Sigmoid colon (tissue), 7 donors: ENCODE measurements around the gene CCDC15. TPM values are rescaled to one million over a fixed set of nuclear protein-coding genes. Genes with fewer than 3 reads are reported as not detected.

Source experiments
- DNase-seq: peaks from one replicate; pipeline ENCODE4 v3.0.0-alpha.2; 2019
- H3K27ac ChIP-seq, 4 donors: fragments of 200-600 bp; sonication (generic); one replicate each; pipeline ENCODE4 v1.5.1; 2016 to 2019; ENCODE audit warnings: mild to moderate bottlenecking in 1 of 4
- H3K27me3 ChIP-seq, 3 donors: fragments of 200-600 bp; sonication (generic); one replicate each; pipeline ENCODE4 v1.5.1; 2019; ENCODE audit warnings: mild to moderate bottlenecking in 1 of 3
- H3K36me3 ChIP-seq, 4 donors: fragments of 200-600 bp; sonication (generic); one replicate each; pipeline ENCODE4 v1.5.1; 2016 to 2019
- H3K4me1 ChIP-seq, 4 donors: fragments of 200-600 bp; sonication (generic); one replicate each; pipeline ENCODE4 v1.5.1; 2017 to 2019
- H3K4me3 ChIP-seq, 4 donors: fragments of 200-600 bp; sonication (generic); one replicate each; pipeline ENCODE4 v1.5.1; 2017 to 2019; ENCODE audit warnings: mild to moderate bottlenecking in 2 of 4, moderate library complexity in 1 of 4
- H3K9me3 ChIP-seq, 4 donors: fragments of 200-600 bp in 3 of 4; sonication (generic) in 3 of 4; one replicate each; pipeline versions ENCODE4 v1.5.1 to v1.6.1; 2013 to 2019
- EP300 ChIP-seq, 4 donors: sonication (generic); formaldehyde crosslinking; IDR thresholded peaks; one replicate each; pipeline ENCODE4 v1.6.1; 2017; ENCODE audit warnings: antibody characterized with exemption in 4 of 4
- POLR2A ChIP-seq, 2 donors: fragments of 450-650 bp; IDR thresholded peaks; one replicate each; pipeline ENCODE4 v1.6.1; 2016; ENCODE audit warnings: antibody characterized with exemption in 2 of 2, mild to moderate bottlenecking in 2 of 2, moderate library complexity in 2 of 2
- POLR2AphosphoS5 ChIP-seq, 4 donors: sonication (generic); formaldehyde crosslinking; IDR thresholded peaks; one replicate each; pipeline ENCODE4 v1.6.1; 2017; ENCODE audit warnings: antibody characterized with exemption in 4 of 4
- WGBS, 2 donors: extraction: QIAGEN DNeasy Blood & Tissue Kit; methylation state at CpG; one replicate each; pipeline ENCODE4 v1.1.7; 2013; 5-methylcytosine and 5-hydroxymethylcytosine counted together
- intact Hi-C: fragments of 100-400 bp; cut with DNase I; formaldehyde crosslinking; loops from one replicate; pipeline ENCODE4 v1.15.1; 2023
- polyA plus RNA-seq, 3 donors: library from polyadenylated mRNA; stranded (reverse); fragments of 200-250 nt; gene quantifications; one replicate each; pipeline ENCODE4 v1.2.3, GENCODE V29; 2013
- total RNA-seq, 4 donors: library from RNA; depleted of rRNA; stranded (reverse); fragments of >200 nt; gene quantifications; one replicate each; pipeline ENCODE4 v1.1.0, GENCODE V29; 2016
- TF ChIP-seq, protein P1 (sequence below), 4 experiments: fragments of 450-650 bp in 3 of 4; fragments of 200-600 bp in 1 of 4; IDR thresholded peaks; one replicate each; pipeline ENCODE4 v1.5.1; 2016 to 2019; ENCODE audit warnings: antibody characterized with exemption in 4 of 4, mild to moderate bottlenecking in 3 of 4, moderate library complexity in 2 of 4
- donor health status: healthy with polysubstance abuse.
- donor health status: Bipolar disorder and iron deficiency.
- donor health status: healthy.

CCDC15 gene
- total and polyA plus RNA-seq, 7 donors, result 0.41 to 0.99 (median 0.66) TPM

DNA sequence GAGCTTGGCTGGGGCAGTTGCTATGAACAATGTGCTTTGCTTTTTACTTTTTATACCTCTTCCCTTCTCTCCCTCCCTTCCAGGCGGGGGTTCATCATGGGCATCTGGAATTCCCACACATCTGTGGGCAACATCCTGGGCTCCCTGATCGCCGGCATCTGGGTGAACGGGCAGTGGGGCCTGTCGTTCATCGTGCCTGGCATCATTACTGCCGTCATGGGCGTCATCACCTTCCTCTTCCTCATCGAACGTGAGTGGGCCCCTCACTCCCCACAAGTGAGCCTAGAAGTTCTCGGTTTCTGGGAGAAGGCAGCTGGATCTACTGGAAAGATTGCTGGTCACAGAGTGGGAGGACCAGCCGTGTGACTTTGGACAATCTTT lies 126.5 kb downstream of the CCDC15 start:
- Histone ChIP-seq H3K4me3 (no peak overlapping the region), H3K27ac (no peak overlapping the region), H3K9me3 (no peaks in the 10 kb centered on the region), H3K36me3 (no peaks in the 10 kb centered on the region), H3K4me1 (no peaks in the 10 kb centered on the region), H3K27me3 (peaks cover 0 to 28% (median 0%) of the 10 kb centered on the region in 3 donors)
- TF ChIP-seq, protein P1, sequence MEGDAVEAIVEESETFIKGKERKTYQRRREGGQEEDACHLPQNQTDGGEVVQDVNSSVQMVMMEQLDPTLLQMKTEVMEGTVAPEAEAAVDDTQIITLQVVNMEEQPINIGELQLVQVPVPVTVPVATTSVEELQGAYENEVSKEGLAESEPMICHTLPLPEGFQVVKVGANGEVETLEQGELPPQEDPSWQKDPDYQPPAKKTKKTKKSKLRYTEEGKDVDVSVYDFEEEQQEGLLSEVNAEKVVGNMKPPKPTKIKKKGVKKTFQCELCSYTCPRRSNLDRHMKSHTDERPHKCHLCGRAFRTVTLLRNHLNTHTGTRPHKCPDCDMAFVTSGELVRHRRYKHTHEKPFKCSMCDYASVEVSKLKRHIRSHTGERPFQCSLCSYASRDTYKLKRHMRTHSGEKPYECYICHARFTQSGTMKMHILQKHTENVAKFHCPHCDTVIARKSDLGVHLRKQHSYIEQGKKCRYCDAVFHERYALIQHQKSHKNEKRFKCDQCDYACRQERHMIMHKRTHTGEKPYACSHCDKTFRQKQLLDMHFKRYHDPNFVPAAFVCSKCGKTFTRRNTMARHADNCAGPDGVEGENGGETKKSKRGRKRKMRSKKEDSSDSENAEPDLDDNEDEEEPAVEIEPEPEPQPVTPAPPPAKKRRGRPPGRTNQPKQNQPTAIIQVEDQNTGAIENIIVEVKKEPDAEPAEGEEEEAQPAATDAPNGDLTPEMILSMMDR (IDR thresholded peaks at IDR 0.05), result no peak
- TF ChIP-seq EP300 (IDR thresholded peaks at IDR 0.05), result no peak
- no peak for TF ChIP-seq POLR2AphosphoS5 (IDR thresholded peaks at IDR 0.05)
- no peak for TF ChIP-seq POLR2A (IDR thresholded peaks at IDR 0.05)
- intact Hi-C loops, result no loop called here
- no peak for DNase-seq
- WGBS, 2 donors, result 89 to 91% methylated on average over 12 of the region's 12 CpGs

DNA sequence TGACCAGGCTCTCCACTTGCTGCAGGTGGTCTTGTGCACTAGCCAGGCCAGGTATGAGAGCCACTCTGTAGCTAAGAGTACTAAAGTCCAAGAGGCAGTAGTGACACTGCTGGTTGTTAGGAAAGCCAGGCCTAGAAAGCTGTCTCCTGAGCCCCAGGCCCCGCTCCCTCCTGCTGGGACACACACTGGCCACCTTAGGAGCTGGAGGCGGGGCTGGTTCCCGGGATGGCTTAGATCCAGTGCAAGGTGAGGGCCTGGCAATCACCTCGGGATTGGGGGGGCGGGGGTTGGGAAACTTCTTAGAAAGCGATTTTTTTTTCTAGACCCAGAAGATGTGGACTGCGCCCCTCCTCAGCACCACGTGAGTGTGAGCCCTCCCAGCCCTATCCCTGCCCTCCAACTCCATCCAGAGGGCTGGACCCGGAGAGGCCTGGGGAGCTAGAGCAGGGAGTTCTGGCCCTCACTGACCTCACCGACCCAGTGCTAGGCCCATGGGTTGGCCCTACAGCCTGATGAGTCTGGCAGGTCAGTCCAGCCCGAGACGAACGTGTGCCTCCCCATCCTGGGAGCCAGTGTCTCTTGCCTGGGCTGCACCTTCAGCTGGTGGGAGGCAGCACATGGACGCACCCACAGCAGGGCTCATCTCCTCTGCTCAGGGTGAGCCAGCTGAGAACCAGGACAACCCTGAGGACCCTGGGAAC lies 127.2 kb downstream of the CCDC15 start:
- Histone ChIP-seq H3K4me3 (no peak overlapping the region), H3K36me3 (no peaks in the 10 kb centered on the region), H3K9me3 (no peaks in the 10 kb centered on the region), H3K27ac (no peak overlapping the region), H3K4me1 (no peaks in the 10 kb centered on the region), H3K27me3 (peaks cover 0 to 28% (median 0%) of the 10 kb centered on the region in 3 donors)
- intact Hi-C loops, result no loop called here
- TF ChIP-seq, protein P1 (IDR thresholded peaks at IDR 0.05), result no peak
- no peak for TF ChIP-seq POLR2A (IDR thresholded peaks at IDR 0.05)
- TF ChIP-seq POLR2AphosphoS5 (IDR thresholded peaks at IDR 0.05), result no peak
- WGBS, 2 donors, result 68 to 75% methylated on average over 14 of the region's 14 CpGs
- DNase-seq, result peak; percentile 57

DNA sequence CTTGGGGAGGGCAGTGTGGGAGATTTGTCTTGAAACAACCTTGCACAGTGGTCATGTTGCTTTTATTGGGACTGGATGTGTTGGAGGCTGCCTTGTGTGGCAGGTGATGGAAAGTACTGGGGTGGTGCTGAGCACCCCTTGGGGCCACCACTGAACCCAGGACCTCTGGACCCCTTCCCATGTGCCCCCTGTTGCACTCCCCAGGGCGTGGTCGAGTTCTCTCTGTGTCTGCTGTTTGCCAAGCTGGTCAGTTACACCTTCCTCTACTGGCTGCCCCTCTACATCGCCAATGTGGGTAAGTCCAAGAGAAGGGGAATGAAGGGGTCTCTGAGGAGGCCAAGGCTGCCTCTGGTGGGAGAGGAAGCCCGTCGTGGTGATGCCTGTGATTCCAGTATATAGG lies 128.0 kb downstream of the CCDC15 start:
- no peaks in the 10 kb centered on the region for H3K4me1 ChIP-seq
- 72 to 82% methylated on average over 5 of the region's 5 CpGs for WGBS, 2 donors
- TF ChIP-seq POLR2AphosphoS5 (IDR thresholded peaks at IDR 0.05), result no peak
- no peak for TF ChIP-seq POLR2A (IDR thresholded peaks at IDR 0.05)
- TF ChIP-seq, protein P1 (IDR thresholded peaks at IDR 0.05), result no peak
- no peak for TF ChIP-seq EP300 (IDR thresholded peaks at IDR 0.05)
- intact Hi-C loops, result no loop called here
- no peak overlapping the region for H3K27ac ChIP-seq
- H3K36me3 ChIP-seq, result no peaks in the 10 kb centered on the region
- H3K4me3 ChIP-seq, result no peak overlapping the region
- no peaks in the 10 kb centered on the region for H3K9me3 ChIP-seq
- no peak for DNase-seq
- H3K27me3 ChIP-seq, result peaks cover 0 to 28% (median 0%) of the 10 kb centered on the region in 3 donors

DNA sequence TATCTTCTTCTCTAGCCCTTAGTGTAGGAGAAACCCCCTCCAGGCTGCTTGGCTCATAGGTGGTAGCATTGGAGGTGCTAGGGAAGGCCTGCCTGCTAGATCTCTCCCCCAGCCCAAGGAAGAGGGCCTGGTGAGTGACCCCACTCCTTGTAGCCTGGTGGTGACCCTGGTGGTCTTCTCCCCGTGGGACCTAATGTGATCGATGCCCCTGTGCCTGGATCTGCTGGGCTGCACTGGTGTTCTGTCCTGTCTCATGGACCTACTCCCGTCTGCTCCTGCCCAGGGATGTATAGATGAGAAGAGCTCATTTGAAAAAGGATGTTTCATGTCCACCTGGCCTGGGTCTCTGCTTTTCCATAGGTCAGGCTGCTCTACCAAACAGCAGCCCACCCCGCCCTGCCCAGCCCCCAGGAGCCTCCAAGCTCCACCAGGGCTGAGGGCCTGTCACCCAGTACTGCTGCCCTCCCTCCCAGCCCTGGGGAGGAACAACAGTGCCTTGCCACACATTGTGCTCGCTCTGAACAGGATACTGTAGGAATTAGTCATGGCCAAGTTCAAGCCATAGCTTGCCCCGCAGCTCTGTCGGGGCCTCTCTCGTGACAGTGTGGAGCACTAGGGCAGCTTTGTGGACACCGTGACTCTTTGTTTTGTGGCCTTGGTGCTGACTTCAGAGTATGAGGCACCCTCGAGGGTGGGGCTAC lies 128.8 kb downstream of the CCDC15 start:
- peaks cover 0 to 28% (median 0%) of the 10 kb centered on the region in 3 donors for H3K27me3 ChIP-seq
- WGBS, 2 donors, result 72 to 76% methylated on average over 10 of the region's 10 CpGs
- TF ChIP-seq, protein P1 (IDR thresholded peaks at IDR 0.05), result no peak
- no peak for TF ChIP-seq POLR2AphosphoS5 (IDR thresholded peaks at IDR 0.05)
- TF ChIP-seq EP300 (IDR thresholded peaks at IDR 0.05), result no peak
- no peak for TF ChIP-seq POLR2A (IDR thresholded peaks at IDR 0.05)
- DNase-seq, result no peak
- H3K4me3 ChIP-seq, result no peak overlapping the region
- H3K9me3 ChIP-seq, result no peaks in the 10 kb centered on the region
- no peaks in the 10 kb centered on the region for H3K4me1 ChIP-seq
- intact Hi-C loops, result no loop called here
- H3K36me3 ChIP-seq, result no peaks in the 10 kb centered on the region
- no peak overlapping the region for H3K27ac ChIP-seq
